COR-L47 (cell line): ENCODE measurements around the gene AGAP5.
A peak's percentile ranks its signal among the peaks of the same experiment; 100 is the strongest.
"Not testable (repeated sequence)": the region's sequence is repeated elsewhere in the genome, so short reads cannot be mapped to it uniquely, and the experiment has no call there.

Source experiments
- DNase-seq: peaks from one replicate; lab custom pipeline; 2025; lab: John Stamatoyannopoulos, UW

Gene AGAP5

DNA sequence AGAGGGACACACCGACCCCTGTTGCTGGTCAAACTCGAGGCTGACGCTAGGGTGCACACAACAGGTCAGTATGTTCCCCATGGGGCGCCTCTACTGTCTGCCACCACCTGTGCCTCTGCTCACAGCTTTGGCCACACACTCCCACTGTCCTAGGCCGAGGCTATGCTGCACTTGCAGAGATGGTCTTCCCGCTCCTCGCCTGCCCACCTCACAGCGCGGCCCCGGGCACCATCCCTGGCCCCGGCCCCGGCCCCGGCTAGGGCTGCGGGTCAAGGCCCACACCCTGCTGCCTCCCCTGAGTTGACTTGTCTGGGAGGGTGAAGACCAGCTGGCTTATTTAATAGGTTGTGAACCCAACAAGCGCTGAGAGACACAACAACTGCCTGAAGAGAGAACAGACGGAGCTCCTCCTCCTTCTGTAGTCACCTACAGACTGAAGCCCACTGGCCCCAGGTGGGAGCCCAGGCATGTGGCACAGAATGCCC is at the start of gene AGAP5:
Gene AGAP5 (minus strand): TSS at position 435 of the 485 bp plus-strand sequence. CDS start 354 bp downstream, at position 81.
- DNase-seq = not testable (repeated sequence)

DNA sequence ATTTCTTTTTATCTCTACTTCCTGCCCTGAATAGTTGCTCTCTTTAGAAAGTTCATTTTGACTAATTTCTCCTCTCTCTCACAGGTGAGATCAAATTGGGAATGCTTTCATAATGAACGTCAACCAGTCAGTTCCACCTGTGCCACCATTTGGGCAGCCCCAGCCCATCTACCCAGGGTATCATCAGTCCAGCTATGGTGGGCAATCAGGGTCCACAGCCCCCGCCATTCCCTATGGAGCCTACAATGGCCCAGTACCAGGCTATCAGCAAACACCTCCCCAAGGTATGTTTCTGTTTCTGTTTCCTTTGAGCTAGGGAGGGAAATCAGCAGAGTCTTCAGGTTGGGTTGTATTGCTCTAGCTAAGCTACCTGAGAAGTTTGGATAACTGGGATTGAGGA is 48.8 kb upstream of the AGAP5 start:
- no peak for DNase-seq

- peak; percentile 0 for DNase-seq
These were observed 46.7 kb upstream of the AGAP5 start for GRCh38 chr10:73744664-73744975.

GRCh38 chr10:73743905-73744663 is 46.2 kb upstream of the AGAP5 start, which contains the start of gene SEC24C:
SEC24C (plus strand) TSS chr10:73744372; CDS start chr10:73746833, 2,461 bp downstream.
- peak; percentile 69 for DNase-seq

GRCh38 chr10:73743327-73743904 is 45.5 kb upstream of the AGAP5 start:
- DNase-seq = no peak

- DNase-seq = no peak
These were observed 44.5 kb upstream of the AGAP5 start for GRCh38 chr10:73742454-73742734.

GRCh38 chr10:73740501-73741254 is 42.8 kb upstream of the AGAP5 start:
- DNase-seq = not testable (repeated sequence)

DNA sequence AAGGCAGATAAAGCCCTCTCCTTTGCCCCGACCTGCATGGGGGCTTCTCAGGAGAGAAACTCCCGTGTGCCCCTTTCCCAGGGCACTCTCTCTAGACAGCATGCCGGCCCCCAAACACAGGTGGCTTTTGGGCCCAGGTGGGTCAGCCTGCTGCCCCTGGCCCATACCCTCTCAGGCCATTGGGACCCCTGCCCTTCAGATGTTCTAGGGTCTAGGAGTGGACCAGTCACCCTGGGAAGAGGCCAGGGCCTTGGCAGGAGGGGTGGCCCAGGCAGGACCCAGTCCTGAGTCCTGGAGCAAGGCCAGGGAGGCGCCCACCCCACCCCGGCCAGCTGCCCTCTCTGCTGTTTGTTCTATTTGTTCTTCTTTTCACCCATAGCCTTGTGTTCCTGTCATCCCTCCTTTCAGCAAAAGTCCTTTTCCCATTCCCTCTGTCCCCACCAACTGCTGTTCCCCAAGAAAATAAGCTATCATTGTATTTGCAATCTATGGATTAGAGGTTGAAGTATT is 36.9 kb upstream of the AGAP5 start:
- DNase-seq = no peak

GRCh38 chr10:73734028-73734720 is 36.3 kb upstream of the AGAP5 start:
- no peak for DNase-seq

DNA sequence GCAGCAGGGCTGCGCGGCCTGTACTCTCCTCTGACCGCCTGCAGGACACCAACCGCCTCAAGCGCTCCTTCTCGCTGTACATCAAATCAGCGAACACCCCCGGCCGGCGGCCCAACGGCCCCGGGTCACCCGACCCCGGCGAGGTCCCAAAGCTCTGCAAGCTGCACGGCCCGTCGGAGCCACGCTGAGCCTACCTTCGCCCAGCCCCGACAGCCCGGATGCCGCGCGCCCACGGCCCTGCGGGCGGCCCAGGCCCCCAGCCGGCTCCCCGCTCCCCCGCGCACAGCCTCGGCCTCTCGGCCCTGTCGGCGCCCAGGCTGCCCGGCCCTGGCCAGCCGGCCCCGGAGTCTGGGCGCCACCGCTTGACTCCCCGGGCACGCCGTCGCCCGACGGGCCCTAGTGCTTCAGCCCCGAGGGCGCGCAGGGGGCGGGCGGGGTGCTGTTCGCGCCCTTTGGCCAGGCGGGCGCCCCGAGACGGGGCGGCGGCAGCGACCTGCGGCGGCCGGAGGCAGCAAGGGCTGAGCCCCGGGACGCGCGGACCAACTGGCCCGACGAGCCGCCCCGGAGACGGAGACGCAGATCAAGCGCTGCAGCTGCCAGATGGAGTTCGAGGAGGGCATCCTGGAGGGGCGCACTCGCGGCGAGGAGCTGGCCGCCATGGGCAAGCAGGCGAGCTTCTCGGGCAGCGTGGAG is 35.2 kb upstream of the AGAP5 start:
- DNase-seq = no peak

DNA sequence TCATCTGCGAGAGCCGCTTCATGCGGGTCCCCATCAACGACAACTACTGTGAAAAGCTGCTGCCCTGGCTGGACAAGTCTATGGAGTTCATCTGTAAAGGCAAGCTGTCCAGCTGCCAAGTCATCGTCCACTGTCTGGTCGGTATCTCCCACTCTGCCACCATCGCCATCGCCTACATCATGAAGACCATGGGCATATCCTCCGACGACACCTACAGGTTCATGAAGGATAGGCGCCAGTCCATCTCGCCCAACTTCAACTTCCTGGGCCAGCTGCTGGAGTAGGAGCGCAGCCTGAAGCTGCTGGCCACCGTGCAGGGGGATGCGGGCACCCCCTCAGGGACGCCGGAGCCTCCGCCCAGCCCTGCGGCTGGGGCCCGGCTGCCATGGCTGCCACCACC is 34.5 kb upstream of the AGAP5 start:
- no peak for DNase-seq

- DNase-seq = no peak
These were observed 33.9 kb upstream of the AGAP5 start for GRCh38 chr10:73731588-73732375.

- peak; percentile 54 for DNase-seq
These were observed 32.4 kb upstream of the AGAP5 start for GRCh38 chr10:73730153-73730906.

GRCh38 chr10:73729781-73730152 is 31.9 kb upstream of the AGAP5 start:
- DNase-seq = not testable (repeated sequence)

GRCh38 chr10:73723516-73723915 is 25.6 kb upstream of the AGAP5 start:
- DNase-seq = no peak

GRCh38 chr10:73720561-73720960 is 22.7 kb upstream of the AGAP5 start:
- DNase-seq = not testable (repeated sequence)

GRCh38 chr10:73717556-73717955 is 19.6 kb upstream of the AGAP5 start:
- DNase-seq = no peak

- no peak for DNase-seq
These were observed 18.3 kb upstream of the AGAP5 start for GRCh38 chr10:73716251-73716650.

DNA sequence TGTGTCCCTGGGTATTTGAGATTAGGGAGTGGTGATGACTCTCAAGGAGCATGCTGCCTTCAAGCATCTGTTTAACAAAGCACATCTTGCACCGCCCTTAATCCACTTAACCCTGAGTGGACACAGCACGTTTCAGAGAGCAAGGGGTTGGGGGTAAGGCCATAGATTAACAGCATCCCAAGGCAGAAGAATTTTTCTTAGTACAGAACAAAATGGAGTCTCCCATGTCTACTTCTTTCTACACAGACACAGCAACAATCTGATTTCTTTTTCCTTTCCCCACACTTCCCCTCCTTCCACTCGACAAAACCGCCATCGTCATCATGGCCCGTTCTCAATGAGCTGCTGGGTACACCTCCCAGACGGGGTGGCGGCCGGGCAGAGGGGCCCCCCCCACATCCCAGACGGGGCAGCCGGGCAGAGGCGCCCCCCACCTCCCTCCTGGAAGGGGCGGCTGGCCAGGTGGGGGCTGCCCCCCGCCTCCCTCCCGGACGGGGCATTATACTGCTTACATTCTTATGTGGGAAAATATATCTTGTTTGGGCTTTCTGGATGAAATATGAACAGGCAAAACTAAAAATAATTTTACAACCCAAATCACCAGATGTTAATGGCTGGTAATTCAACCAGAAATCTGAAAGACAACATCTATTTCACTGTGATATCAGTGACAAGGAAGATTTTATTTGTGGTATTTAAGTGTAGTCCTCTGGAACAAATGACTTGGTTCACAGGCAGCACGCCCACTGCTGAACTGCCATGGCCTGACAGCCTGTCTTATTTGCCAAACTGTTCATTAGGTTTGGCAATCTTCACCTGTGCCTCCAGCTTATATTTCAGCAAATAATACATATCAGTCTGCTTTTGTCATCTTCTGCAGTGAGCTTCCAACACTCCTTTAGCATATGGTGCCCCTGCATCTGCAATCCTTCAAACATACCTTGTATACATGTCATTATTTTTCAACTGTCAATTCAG is 17.6 kb upstream of the AGAP5 start:
- DNase-seq = not testable (repeated sequence)
